GM19099 (cell line): ENCODE results near the gene GNRH2.

Experiments used
- POLR2A ChIP-seq: IDR thresholded peaks from 3 replicates; pipeline ENCODE4 v1.6.1; 2011; ENCODE audit warnings: low read depth; ENCODE audit not compliant: insufficient read length; ENCODE audit errors: extremely low read depth

GNRH2 gene

GRCh38 chr20:3085571-3086072, 42.2 kb downstream of the GNRH2 start:
- TF ChIP-seq POLR2A = no peak

- no peak for TF ChIP-seq POLR2A
These were observed 44.6 kb downstream of the GNRH2 start for GRCh38 chr20:3088031-3088430.

- no peak for TF ChIP-seq POLR2A
These were observed 47.1 kb downstream of the GNRH2 start for GRCh38 chr20:3090565-3090964.

- no peak for TF ChIP-seq POLR2A
These were observed 49.4 kb downstream of the GNRH2 start for GRCh38 chr20:3092611-3093379.

- no peak for TF ChIP-seq POLR2A
These were observed 50.5 kb downstream of the GNRH2 start for GRCh38 chr20:3093861-3094361.

- TF ChIP-seq POLR2A = no peak
These were observed 51.6 kb downstream of the GNRH2 start for GRCh38 chr20:3094848-3095629.
